LHCN-M2 (cell line): ENCODE data around the gene EFTUD2. TPM values are rescaled to one million over a fixed set of nuclear protein-coding genes. Genes with fewer than 3 reads are reported as not detected.
A peak's percentile ranks its signal among the peaks of the same experiment; 100 is the strongest.

Experiments used
- DNase-seq: peaks from one replicate; pipeline ENCODE4 v3.0.0-alpha.2; 2012; ENCODE audit warnings: low read depth
- total RNA-seq: library from RNA; depleted of rRNA; stranded (reverse); fragments of >200 nt; gene quantifications from 2 replicates; pipeline ENCODE4 v1.2.3, GENCODE V29; 2014

Gene EFTUD2
- total RNA-seq, 1 experiment from 2014 or later: 107 TPM

GRCh38 chr17:44887971-44888954, 11.0 kb downstream of the EFTUD2 start:
- no peak for DNase-seq

GRCh38 chr17:44887016-44887415, 12.2 kb downstream of the EFTUD2 start:
- peak; percentile 63 for DNase-seq

- DNase-seq: no peak
Observed at GRCh38 chr17:44884941-44885340, 14.3 kb downstream of the EFTUD2 start.

- no peak for DNase-seq
Observed at GRCh38 chr17:44881145-44881544, 18.1 kb downstream of the EFTUD2 start.

- no peak for DNase-seq
Observed at GRCh38 chr17:44880062-44880461, 19.2 kb downstream of the EFTUD2 start.

- no peak for DNase-seq
Observed at GRCh38 chr17:44879376-44879775, 19.9 kb downstream of the EFTUD2 start.

GRCh38 chr17:44878627-44879221, 20.5 kb downstream of the EFTUD2 start:
- peak; percentile 23 for DNase-seq

GRCh38 chr17:44877121-44877520, 22.1 kb downstream of the EFTUD2 start:
- no peak for DNase-seq

GRCh38 chr17:44875761-44876160, 23.5 kb downstream of the EFTUD2 start:
- DNase-seq: no peak

GRCh38 chr17:44872131-44872768, 27.0 kb downstream of the EFTUD2 start:
- no peak for DNase-seq

GRCh38 chr17:44871556-44871955, 27.7 kb downstream of the EFTUD2 start:
- no peak for DNase-seq

- no peak for DNase-seq
Observed at GRCh38 chr17:44867841-44868240, 31.4 kb downstream of the EFTUD2 start.

GRCh38 chr17:44865931-44866330, 33.3 kb downstream of the EFTUD2 start:
- DNase-seq: no peak

- peak; percentile 66 for DNase-seq
Observed at GRCh38 chr17:44865231-44865660, 34.0 kb downstream of the EFTUD2 start.

GRCh38 chr17:44864831-44865230, 34.4 kb downstream of the EFTUD2 start:
- DNase-seq: no peak

GRCh38 chr17:44863061-44863918, 36.0 kb downstream of the EFTUD2 start:
- no peak for DNase-seq

GRCh38 chr17:44862278-44862914, 36.8 kb downstream of the EFTUD2 start:
- no peak for DNase-seq

GRCh38 chr17:44859701-44860100, 39.5 kb downstream of the EFTUD2 start:
- DNase-seq: no peak

- DNase-seq: no peak
Observed at GRCh38 chr17:44854192-44854591, 45.1 kb downstream of the EFTUD2 start.

- DNase-seq: no peak
Observed at GRCh38 chr17:44850612-44851011, 48.6 kb downstream of the EFTUD2 start.

GRCh38 chr17:44850025-44850424, 49.2 kb downstream of the EFTUD2 start:
- no peak for DNase-seq
